ENCODE results near the gene CARMIL1. TPM values are rescaled to one million over a fixed set of nuclear protein-coding genes. Genes with fewer than 3 reads are reported as not detected.

Gene CARMIL1
- polyA plus RNA-seq, 4 donors: 35.3 to 74.5 (median 47.2) TPM

GRCh38 chr6:25392372-25392771, 113.2 kb downstream of the CARMIL1 start:
- Histone ChIP-seq H3K27ac (ENCODE audit: low read depth in 1 of 3, low read length in 2 of 3) (no peak overlapping the region), H3K27me3 (ENCODE audit: control insufficient read depth in 3 of 3, insufficient read depth in 3 of 3, low read length in 3 of 3) (no peaks in the 10 kb centered on the region), H3K4me1 (ENCODE audit: control insufficient read depth in 3 of 3, insufficient read depth in 2 of 3, low read depth in 1 of 3, low read length in 2 of 3) (no peaks in the 10 kb centered on the region), H3K4me3 (ENCODE audit: low read depth in 1 of 3, low read length in 3 of 3) (no peak overlapping the region), H3K36me3 (ENCODE audit: control insufficient read depth in 3 of 3, insufficient read depth in 2 of 3, low read depth in 1 of 3, low read length in 3 of 3) (no peaks in the 10 kb centered on the region), H3K9me3 (ENCODE audit: control insufficient read depth in 2 of 2, insufficient read depth in 1 of 2, low read depth in 1 of 2, low read length in 1 of 2) (no peaks in the 10 kb centered on the region)
- WGBS, 3 donors: 69 to 72% (median 70%) methylated on average over 2 of the region's 2 CpGs
- no peak for DNase-seq
- no peak for FAIRE-seq

GRCh38 chr6:25395731-25396130, 116.6 kb downstream of the CARMIL1 start:
- 67 to 91% (median 91%) methylated on average over 5 of the region's 5 CpGs for WGBS, 3 donors
- no peaks in the 10 kb centered on the region for H3K9me3 ChIP-seq (ENCODE audit: control insufficient read depth in 2 of 2, insufficient read depth in 1 of 2, low read depth in 1 of 2, low read length in 1 of 2)
- FAIRE-seq (no peak), DNase-seq (no peak)
- H3K27ac ChIP-seq (ENCODE audit: low read depth in 1 of 3, low read length in 2 of 3): no peak overlapping the region
- no peaks in the 10 kb centered on the region for H3K36me3 ChIP-seq (ENCODE audit: control insufficient read depth in 3 of 3, insufficient read depth in 2 of 3, low read depth in 1 of 3, low read length in 3 of 3)
- no peak overlapping the region for H3K4me3 ChIP-seq (ENCODE audit: low read depth in 1 of 3, low read length in 3 of 3)
- no peaks in the 10 kb centered on the region for H3K27me3 ChIP-seq (ENCODE audit: control insufficient read depth in 3 of 3, insufficient read depth in 3 of 3, low read length in 3 of 3)
- H3K4me1 ChIP-seq (ENCODE audit: control insufficient read depth in 3 of 3, insufficient read depth in 2 of 3, low read depth in 1 of 3, low read length in 2 of 3): peaks cover 0 to 7% (median 2%) of the 10 kb centered on the region in 3 donors

GRCh38 chr6:25397406-25397805, 118.2 kb downstream of the CARMIL1 start:
- Histone ChIP-seq H3K9me3 (ENCODE audit: control insufficient read depth in 2 of 2, insufficient read depth in 1 of 2, low read depth in 1 of 2, low read length in 1 of 2) (no peaks in the 10 kb centered on the region), H3K4me1 (ENCODE audit: control insufficient read depth in 3 of 3, insufficient read depth in 2 of 3, low read depth in 1 of 3, low read length in 2 of 3) (peaks cover 0 to 7% (median 2%) of the 10 kb centered on the region in 3 donors), H3K4me3 (ENCODE audit: low read depth in 1 of 3, low read length in 3 of 3) (no peak overlapping the region), H3K27ac (ENCODE audit: low read depth in 1 of 3, low read length in 2 of 3) (no peak overlapping the region), H3K36me3 (ENCODE audit: control insufficient read depth in 3 of 3, insufficient read depth in 2 of 3, low read depth in 1 of 3, low read length in 3 of 3) (no peaks in the 10 kb centered on the region), H3K27me3 (ENCODE audit: control insufficient read depth in 3 of 3, insufficient read depth in 3 of 3, low read length in 3 of 3) (no peaks in the 10 kb centered on the region)
- no peak for DNase-seq
- no peak for FAIRE-seq
- 74 to 85% (median 78%) methylated on average over 2 of the region's 2 CpGs for WGBS, 3 donors

- Histone ChIP-seq H3K36me3 (ENCODE audit: control insufficient read depth in 3 of 3, insufficient read depth in 2 of 3, low read depth in 1 of 3, low read length in 3 of 3) (no peaks in the 10 kb centered on the region), H3K9me3 (ENCODE audit: control insufficient read depth in 2 of 2, insufficient read depth in 1 of 2, low read depth in 1 of 2, low read length in 1 of 2) (no peaks in the 10 kb centered on the region), H3K4me1 (ENCODE audit: control insufficient read depth in 3 of 3, insufficient read depth in 2 of 3, low read depth in 1 of 3, low read length in 2 of 3) (peaks cover 2 to 7% (median 3%) of the 10 kb centered on the region in 3 donors), H3K27me3 (ENCODE audit: control insufficient read depth in 3 of 3, insufficient read depth in 3 of 3, low read length in 3 of 3) (no peaks in the 10 kb centered on the region), H3K27ac (ENCODE audit: low read depth in 1 of 3, low read length in 2 of 3) (no peak overlapping the region), H3K4me3 (ENCODE audit: low read depth in 1 of 3, low read length in 3 of 3) (no peak overlapping the region)
- DNase-seq (no peak), FAIRE-seq (no peak)
- WGBS, 3 donors: 85 to 92% (median 89%) methylated on average over 5 of the region's 5 CpGs
These were observed 120.7 kb downstream of the CARMIL1 start for GRCh38 chr6:25399885-25400284.

GRCh38 chr6:25401711-25402110, 122.5 kb downstream of the CARMIL1 start:
- Histone ChIP-seq H3K4me3 (ENCODE audit: low read depth in 1 of 3, low read length in 3 of 3) (no peak overlapping the region), H3K9me3 (ENCODE audit: control insufficient read depth in 2 of 2, insufficient read depth in 1 of 2, low read depth in 1 of 2, low read length in 1 of 2) (no peaks in the 10 kb centered on the region), H3K27ac (ENCODE audit: low read depth in 1 of 3, low read length in 2 of 3) (no peak overlapping the region), H3K36me3 (ENCODE audit: control insufficient read depth in 3 of 3, insufficient read depth in 2 of 3, low read depth in 1 of 3, low read length in 3 of 3) (no peaks in the 10 kb centered on the region), H3K4me1 (ENCODE audit: control insufficient read depth in 3 of 3, insufficient read depth in 2 of 3, low read depth in 1 of 3, low read length in 2 of 3) (peaks cover 2 to 9% (median 7%) of the 10 kb centered on the region in 3 donors), H3K27me3 (ENCODE audit: control insufficient read depth in 3 of 3, insufficient read depth in 3 of 3, low read length in 3 of 3) (no peaks in the 10 kb centered on the region)
- FAIRE-seq (no peak), DNase-seq (no peak)
- WGBS, 3 donors: 76 to 82% (median 78%) methylated on average over 5 of the region's 5 CpGs

- H3K9me3 ChIP-seq (ENCODE audit: control insufficient read depth in 2 of 2, insufficient read depth in 1 of 2, low read depth in 1 of 2, low read length in 1 of 2): no peaks in the 10 kb centered on the region
- H3K4me1 ChIP-seq (ENCODE audit: control insufficient read depth in 3 of 3, insufficient read depth in 2 of 3, low read depth in 1 of 3, low read length in 2 of 3): peaks cover 2 to 9% (median 7%) of the 10 kb centered on the region in 3 donors
- H3K27ac ChIP-seq (ENCODE audit: low read depth in 1 of 3, low read length in 2 of 3): no peak overlapping the region
- DNase-seq: no peak
- WGBS, 3 donors: 76 to 95% (median 94%) methylated on average over 4 of the region's 4 CpGs
- H3K4me3 ChIP-seq (ENCODE audit: low read depth in 1 of 3, low read length in 3 of 3): no peak overlapping the region
- FAIRE-seq: no peak
- no peaks in the 10 kb centered on the region for H3K36me3 ChIP-seq (ENCODE audit: control insufficient read depth in 3 of 3, insufficient read depth in 2 of 3, low read depth in 1 of 3, low read length in 3 of 3)
- H3K27me3 ChIP-seq (ENCODE audit: control insufficient read depth in 3 of 3, insufficient read depth in 3 of 3, low read length in 3 of 3): no peaks in the 10 kb centered on the region
These were observed 123.0 kb downstream of the CARMIL1 start for GRCh38 chr6:25402125-25402524.

GRCh38 chr6:25403150-25403549, 124.0 kb downstream of the CARMIL1 start:
- WGBS, 3 donors: 86 to 100% (median 88%) methylated on average over 2 of the region's 2 CpGs

GRCh38 chr6:25404091-25404490, 124.9 kb downstream of the CARMIL1 start:
- no peaks in the 10 kb centered on the region for H3K9me3 ChIP-seq (ENCODE audit: control insufficient read depth in 2 of 2, insufficient read depth in 1 of 2, low read depth in 1 of 2, low read length in 1 of 2)
- DNase-seq: no peak
- WGBS, 3 donors: 92 to 97% (median 93%) methylated on average over 3 of the region's 3 CpGs

More at GRCh38 chr6:25403150-25403549, 124.0 kb downstream of the CARMIL1 start:
- no peak overlapping the region for H3K27ac ChIP-seq (ENCODE audit: low read depth in 1 of 3, low read length in 2 of 3)
- H3K4me1 ChIP-seq (ENCODE audit: control insufficient read depth in 3 of 3, insufficient read depth in 2 of 3, low read depth in 1 of 3, low read length in 2 of 3): peaks cover 2 to 9% (median 7%) of the 10 kb centered on the region in 3 donors
- H3K4me3 ChIP-seq (ENCODE audit: low read depth in 1 of 3, low read length in 3 of 3): no peak overlapping the region
- FAIRE-seq (no peak), DNase-seq (no peak)
- no peaks in the 10 kb centered on the region for H3K36me3 ChIP-seq (ENCODE audit: control insufficient read depth in 3 of 3, insufficient read depth in 2 of 3, low read depth in 1 of 3, low read length in 3 of 3)
- H3K27me3 ChIP-seq (ENCODE audit: control insufficient read depth in 3 of 3, insufficient read depth in 3 of 3, low read length in 3 of 3): no peaks in the 10 kb centered on the region
- H3K9me3 ChIP-seq (ENCODE audit: control insufficient read depth in 2 of 2, insufficient read depth in 1 of 2, low read depth in 1 of 2, low read length in 1 of 2): no peaks in the 10 kb centered on the region

GRCh38 chr6:25404693-25405169, 125.6 kb downstream of the CARMIL1 start:
- H3K27me3 ChIP-seq (ENCODE audit: control insufficient read depth in 3 of 3, insufficient read depth in 3 of 3, low read length in 3 of 3): no peaks in the 10 kb centered on the region
- FAIRE-seq: no peak
- H3K9me3 ChIP-seq (ENCODE audit: control insufficient read depth in 2 of 2, insufficient read depth in 1 of 2, low read depth in 1 of 2, low read length in 1 of 2): no peaks in the 10 kb centered on the region
- H3K4me1 ChIP-seq (ENCODE audit: control insufficient read depth in 3 of 3, insufficient read depth in 2 of 3, low read depth in 1 of 3, low read length in 2 of 3): peaks cover 0 to 7% (median 3%) of the 10 kb centered on the region in 3 donors
- H3K27ac ChIP-seq (ENCODE audit: low read depth in 1 of 3, low read length in 2 of 3): peak overlapping the region in 1 of 3 donors; percentile 84
- DNase-seq: peak in 1 of 2 donors; percentile 49
- no peak overlapping the region for H3K4me3 ChIP-seq (ENCODE audit: low read depth in 1 of 3, low read length in 3 of 3)
- 14 to 31% (median 27%) methylated on average over 8 of the region's 8 CpGs for WGBS, 3 donors
- H3K36me3 ChIP-seq (ENCODE audit: control insufficient read depth in 3 of 3, insufficient read depth in 2 of 3, low read depth in 1 of 3, low read length in 3 of 3): no peaks in the 10 kb centered on the region

More at GRCh38 chr6:25404091-25404490, 124.9 kb downstream of the CARMIL1 start:
- H3K36me3 ChIP-seq (ENCODE audit: control insufficient read depth in 3 of 3, insufficient read depth in 2 of 3, low read depth in 1 of 3, low read length in 3 of 3): no peaks in the 10 kb centered on the region
- FAIRE-seq: no peak
- H3K27me3 ChIP-seq (ENCODE audit: control insufficient read depth in 3 of 3, insufficient read depth in 3 of 3, low read length in 3 of 3): no peaks in the 10 kb centered on the region
- H3K4me3 ChIP-seq (ENCODE audit: low read depth in 1 of 3, low read length in 3 of 3): no peak overlapping the region
- H3K4me1 ChIP-seq (ENCODE audit: control insufficient read depth in 3 of 3, insufficient read depth in 2 of 3, low read depth in 1 of 3, low read length in 2 of 3): peaks cover 0 to 7% (median 3%) of the 10 kb centered on the region in 3 donors
- H3K27ac ChIP-seq (ENCODE audit: low read depth in 1 of 3, low read length in 2 of 3): peak overlapping the region in 1 of 3 donors; percentile 84
